ENCODE results near the gene SLC39A3.

Gene SLC39A3

DNA sequence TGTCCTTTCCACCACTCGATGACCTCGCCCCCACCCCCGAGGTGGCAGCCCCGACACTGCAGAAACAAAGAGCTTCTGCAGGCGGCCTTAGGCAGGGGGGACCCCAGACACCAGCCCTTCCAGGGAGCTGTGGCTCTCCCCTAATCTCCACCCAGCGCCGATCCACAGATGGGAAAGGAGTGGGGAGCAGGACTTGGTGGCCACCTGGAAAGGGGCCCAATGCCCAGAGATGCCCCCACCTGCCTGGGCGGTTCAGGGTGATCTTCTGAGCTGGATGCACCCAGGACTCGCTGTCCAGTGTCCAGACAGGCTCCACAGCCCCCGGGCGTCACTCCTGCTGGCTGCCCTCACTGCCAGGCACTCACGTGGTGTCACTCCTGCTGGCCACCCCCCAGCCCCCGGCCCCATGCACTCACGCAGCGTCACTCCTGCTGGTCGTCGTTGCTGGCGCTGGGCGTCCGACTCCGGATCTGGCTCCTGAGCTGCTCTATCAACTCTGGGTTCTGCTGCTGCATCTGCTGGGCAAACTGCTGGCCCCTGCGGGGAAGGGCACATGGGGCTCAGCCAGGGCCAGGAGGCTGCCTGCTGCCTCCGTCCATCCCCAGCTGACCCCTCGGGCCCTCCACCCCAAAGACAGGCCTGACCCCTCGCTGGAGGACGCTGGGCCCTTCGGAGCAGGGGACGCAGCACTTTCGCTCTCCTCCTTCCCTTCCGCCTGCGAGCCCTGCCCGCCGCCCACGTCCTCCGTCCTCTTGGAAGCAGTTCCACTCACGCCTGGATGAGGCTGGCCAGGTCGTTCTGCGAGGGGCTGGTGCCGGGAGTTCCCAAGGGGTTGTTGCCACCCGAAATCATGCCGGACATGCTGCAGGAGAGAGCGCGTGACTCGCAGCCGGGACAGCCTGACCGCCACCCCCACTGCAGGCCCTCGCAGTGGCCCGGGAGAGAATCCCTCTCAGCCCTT lies 17.4 kb upstream of the SLC39A3 start:
- H3K4me3 ChIP-seq (ENCODE audit: low read depth in 1 of 2, low read length in 2 of 2), result no peak overlapping the region
- no peaks in the 10 kb centered on the region for H3K4me1 ChIP-seq (ENCODE audit: control insufficient read depth in 1 of 2, insufficient read depth in 2 of 2, low read length in 2 of 2)
- peaks cover 31 to 76% of the 10 kb centered on the region in 2 donors for H3K36me3 ChIP-seq (ENCODE audit: control insufficient read depth in 1 of 2, insufficient read depth in 2 of 2, low read length in 2 of 2)
- no peaks in the 10 kb centered on the region for H3K27me3 ChIP-seq (ENCODE audit: low read depth, low read length)
- no peaks in the 10 kb centered on the region for H3K9me3 ChIP-seq (ENCODE audit: control insufficient read depth in 1 of 2, low read length in 2 of 2)
- no peak overlapping the region for H3K27ac ChIP-seq (ENCODE audit: low read length)

DNA sequence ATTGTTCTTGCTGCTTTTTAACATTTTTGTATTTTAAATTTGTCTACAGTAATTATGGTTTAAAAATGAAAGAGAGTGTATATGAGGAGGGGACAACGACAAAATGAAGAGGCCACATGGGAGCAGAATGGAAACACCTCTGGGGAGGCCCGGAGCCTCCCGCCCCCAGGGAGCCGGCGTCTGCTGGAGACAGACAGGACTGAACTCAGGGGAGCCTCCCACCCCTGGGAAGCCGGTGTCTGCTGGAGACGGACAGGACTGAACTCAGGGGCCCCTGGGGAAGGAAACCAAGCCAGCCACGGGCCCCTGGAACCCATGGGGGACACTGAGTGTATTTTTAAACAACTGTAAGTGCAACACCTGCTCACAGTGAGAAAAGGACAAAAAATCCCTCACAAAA lies 16.7 kb upstream of the SLC39A3 start:
- H3K27me3 ChIP-seq (ENCODE audit: low read depth, low read length), result no peaks in the 10 kb centered on the region
- peaks cover 31 to 68% of the 10 kb centered on the region in 2 donors for H3K36me3 ChIP-seq (ENCODE audit: control insufficient read depth in 1 of 2, insufficient read depth in 2 of 2, low read length in 2 of 2)
- H3K4me3 ChIP-seq (ENCODE audit: low read depth in 1 of 2, low read length in 2 of 2), result no peak overlapping the region
- H3K9me3 ChIP-seq (ENCODE audit: control insufficient read depth in 1 of 2, low read length in 2 of 2), result no peaks in the 10 kb centered on the region
- no peak overlapping the region for H3K27ac ChIP-seq (ENCODE audit: low read length)
- no peaks in the 10 kb centered on the region for H3K4me1 ChIP-seq (ENCODE audit: control insufficient read depth in 1 of 2, insufficient read depth in 2 of 2, low read length in 2 of 2)

DNA sequence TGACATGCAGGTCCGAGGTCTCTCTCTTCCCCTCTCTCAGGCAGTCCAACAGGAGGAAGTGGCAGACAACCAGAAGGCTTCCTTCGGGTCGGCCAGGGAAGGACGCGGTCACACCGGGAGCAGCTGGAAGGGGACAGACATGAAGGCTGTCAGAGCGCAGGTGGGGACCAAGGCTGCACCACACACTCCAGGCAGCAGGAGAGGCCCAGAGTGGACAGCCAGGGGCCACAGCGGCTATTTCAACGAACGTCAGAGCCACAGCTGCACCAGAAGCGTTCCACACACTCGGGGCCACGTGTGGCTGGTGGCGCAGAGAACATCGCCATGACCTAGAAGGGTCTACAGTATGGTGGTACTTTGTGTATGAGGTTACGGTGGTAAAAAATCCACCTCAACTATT lies 16.0 kb upstream of the SLC39A3 start:
- H3K36me3 ChIP-seq (ENCODE audit: control insufficient read depth in 1 of 2, insufficient read depth in 2 of 2, low read length in 2 of 2), result peaks cover 25 to 62% of the 10 kb centered on the region in 2 donors

DNA sequence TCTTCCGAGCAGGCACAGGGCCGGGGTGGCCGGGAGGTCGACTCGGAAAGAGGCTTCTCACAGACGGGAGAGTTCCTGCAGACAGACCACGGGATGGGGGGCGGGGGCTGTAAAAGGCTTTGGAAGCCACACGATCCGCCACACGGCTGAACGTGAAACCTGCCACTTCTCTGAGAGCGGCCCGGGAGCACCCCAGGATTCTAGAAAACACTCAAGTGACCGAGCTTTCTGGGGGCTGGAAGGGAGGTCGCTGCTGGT lies 15.6 kb upstream of the SLC39A3 start:
- H3K9me3 ChIP-seq (ENCODE audit: control insufficient read depth in 1 of 2, low read length in 2 of 2), result no peaks in the 10 kb centered on the region
- H3K4me3 ChIP-seq (ENCODE audit: low read depth in 1 of 2, low read length in 2 of 2), result no peak overlapping the region
- no peak overlapping the region for H3K27ac ChIP-seq (ENCODE audit: low read length)
- H3K4me1 ChIP-seq (ENCODE audit: control insufficient read depth in 1 of 2, insufficient read depth in 2 of 2, low read length in 2 of 2), result no peaks in the 10 kb centered on the region
- H3K36me3 ChIP-seq (ENCODE audit: control insufficient read depth in 1 of 2, insufficient read depth in 2 of 2, low read length in 2 of 2), result peaks cover 21 to 57% of the 10 kb centered on the region in 2 donors
- no peaks in the 10 kb centered on the region for H3K27me3 ChIP-seq (ENCODE audit: low read depth, low read length)

More for the DNA sequence above, 16.0 kb upstream of the SLC39A3 start:
- H3K27me3 ChIP-seq (ENCODE audit: low read depth, low read length), result no peaks in the 10 kb centered on the region
- no peak overlapping the region for H3K4me3 ChIP-seq (ENCODE audit: low read depth in 1 of 2, low read length in 2 of 2)
- no peak overlapping the region for H3K27ac ChIP-seq (ENCODE audit: low read length)
- H3K4me1 ChIP-seq (ENCODE audit: control insufficient read depth in 1 of 2, insufficient read depth in 2 of 2, low read length in 2 of 2), result no peaks in the 10 kb centered on the region
- no peaks in the 10 kb centered on the region for H3K9me3 ChIP-seq (ENCODE audit: control insufficient read depth in 1 of 2, low read length in 2 of 2)

DNA sequence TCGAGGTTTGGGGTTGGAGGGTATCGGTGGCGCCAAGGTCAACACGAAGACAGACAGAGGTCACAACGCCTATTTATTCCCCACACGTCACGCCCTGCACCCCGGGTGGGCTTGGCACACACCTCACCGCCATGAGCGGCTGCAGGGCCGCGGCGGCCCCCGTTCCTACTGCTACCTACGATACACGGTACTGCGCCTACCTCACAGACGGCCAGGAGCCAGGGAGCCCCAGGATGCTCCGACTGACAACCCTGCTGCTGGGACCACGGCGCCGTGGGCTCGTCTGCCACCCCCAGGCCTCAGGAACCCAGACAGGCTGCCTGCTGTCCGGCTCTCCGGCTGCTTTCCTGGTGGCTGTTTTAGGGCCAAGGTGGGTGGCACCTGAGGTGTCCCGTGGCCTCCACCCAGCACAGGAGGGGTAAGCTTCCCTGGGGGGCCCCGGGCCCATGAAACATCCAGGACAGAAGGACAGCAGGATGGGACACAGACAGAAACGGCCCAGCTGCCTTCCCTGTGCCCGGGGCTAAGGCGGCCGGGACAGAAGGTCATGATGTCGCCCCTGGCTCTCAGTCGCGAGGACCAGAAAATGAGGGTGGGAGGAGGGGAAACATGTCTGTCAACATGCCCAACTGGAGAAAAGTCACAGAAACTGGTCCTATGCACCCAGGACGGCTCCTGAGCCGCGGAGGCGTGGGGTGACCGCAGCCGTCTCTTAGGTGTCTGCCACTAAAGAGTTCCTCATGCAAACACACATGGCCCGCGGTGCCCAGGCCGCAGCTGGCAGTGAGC lies 15.0 kb upstream of the SLC39A3 start:
- no peaks in the 10 kb centered on the region for H3K27me3 ChIP-seq (ENCODE audit: low read depth, low read length)
- H3K4me3 ChIP-seq (ENCODE audit: low read depth in 1 of 2, low read length in 2 of 2), result no peak overlapping the region
- peaks cover 21 to 57% of the 10 kb centered on the region in 2 donors for H3K36me3 ChIP-seq (ENCODE audit: control insufficient read depth in 1 of 2, insufficient read depth in 2 of 2, low read length in 2 of 2)
- no peak overlapping the region for H3K27ac ChIP-seq (ENCODE audit: low read length)
- no peaks in the 10 kb centered on the region for H3K9me3 ChIP-seq (ENCODE audit: control insufficient read depth in 1 of 2, low read length in 2 of 2)
- no peaks in the 10 kb centered on the region for H3K4me1 ChIP-seq (ENCODE audit: control insufficient read depth in 1 of 2, insufficient read depth in 2 of 2, low read length in 2 of 2)

- Histone ChIP-seq H3K9me3 (ENCODE audit: control insufficient read depth in 1 of 2, low read length in 2 of 2) (no peaks in the 10 kb centered on the region), H3K4me1 (ENCODE audit: control insufficient read depth in 1 of 2, insufficient read depth in 2 of 2, low read length in 2 of 2) (peaks cover 0 to 3% of the 10 kb centered on the region in 2 donors), H3K36me3 (ENCODE audit: control insufficient read depth in 1 of 2, insufficient read depth in 2 of 2, low read length in 2 of 2) (peaks cover 14 to 25% of the 10 kb centered on the region in 2 donors), H3K27me3 (ENCODE audit: low read depth, low read length) (no peaks in the 10 kb centered on the region), H3K4me3 (ENCODE audit: low read depth in 1 of 2, low read length in 2 of 2) (no peak overlapping the region), H3K27ac (ENCODE audit: low read length) (no peak overlapping the region)
These were observed 11.6 kb upstream of the SLC39A3 start for GRCh38 chr19:2751438-2751830.

DNA sequence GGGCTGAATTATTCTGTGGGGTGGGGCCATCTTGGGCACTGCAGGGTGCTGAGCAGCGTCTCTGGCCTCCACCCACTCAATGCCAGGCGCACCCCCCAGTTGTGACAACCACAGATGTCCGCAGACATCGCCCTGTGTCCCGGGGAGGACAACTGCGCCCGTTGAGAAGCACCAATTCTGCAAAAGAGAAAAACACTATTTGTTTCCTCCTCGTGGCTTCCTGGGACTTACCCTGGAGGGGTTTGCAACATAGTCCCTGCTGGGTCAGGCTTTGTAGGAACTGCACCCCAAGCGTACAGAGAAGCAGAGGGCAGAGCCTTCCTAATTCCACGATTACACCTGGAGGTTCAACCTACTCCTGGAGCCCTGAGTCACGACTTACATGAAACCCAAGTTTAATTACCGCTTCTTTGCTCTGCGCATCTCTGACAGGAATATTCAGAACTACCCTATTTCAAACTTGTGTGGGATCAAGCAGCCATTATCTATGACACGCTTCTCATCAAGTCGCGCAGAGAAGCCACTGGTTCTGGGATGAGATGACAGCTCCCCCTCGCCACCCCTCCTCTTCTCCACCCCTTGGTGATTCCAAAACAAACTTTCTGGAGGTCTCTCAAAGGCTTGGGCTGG lies 11.1 kb upstream of the SLC39A3 start:
- H3K9me3 ChIP-seq (ENCODE audit: control insufficient read depth in 1 of 2, low read length in 2 of 2), result no peaks in the 10 kb centered on the region
- H3K36me3 ChIP-seq (ENCODE audit: control insufficient read depth in 1 of 2, insufficient read depth in 2 of 2, low read length in 2 of 2), result peaks cover 13 to 23% of the 10 kb centered on the region in 2 donors
- H3K4me3 ChIP-seq (ENCODE audit: low read depth in 1 of 2, low read length in 2 of 2), result no peak overlapping the region
- H3K27me3 ChIP-seq (ENCODE audit: low read depth, low read length), result no peaks in the 10 kb centered on the region
- H3K27ac ChIP-seq (ENCODE audit: low read length), result no peak overlapping the region
- H3K4me1 ChIP-seq (ENCODE audit: control insufficient read depth in 1 of 2, insufficient read depth in 2 of 2, low read length in 2 of 2), result peaks cover 0 to 3% of the 10 kb centered on the region in 2 donors

GRCh38 chr19:2747349-2747748 lies 7.5 kb upstream of the SLC39A3 start:
- Histone ChIP-seq H3K27ac (ENCODE audit: low read length) (no peak overlapping the region), H3K36me3 (ENCODE audit: control insufficient read depth in 1 of 2, insufficient read depth in 2 of 2, low read length in 2 of 2) (no peaks in the 10 kb centered on the region)

DNA sequence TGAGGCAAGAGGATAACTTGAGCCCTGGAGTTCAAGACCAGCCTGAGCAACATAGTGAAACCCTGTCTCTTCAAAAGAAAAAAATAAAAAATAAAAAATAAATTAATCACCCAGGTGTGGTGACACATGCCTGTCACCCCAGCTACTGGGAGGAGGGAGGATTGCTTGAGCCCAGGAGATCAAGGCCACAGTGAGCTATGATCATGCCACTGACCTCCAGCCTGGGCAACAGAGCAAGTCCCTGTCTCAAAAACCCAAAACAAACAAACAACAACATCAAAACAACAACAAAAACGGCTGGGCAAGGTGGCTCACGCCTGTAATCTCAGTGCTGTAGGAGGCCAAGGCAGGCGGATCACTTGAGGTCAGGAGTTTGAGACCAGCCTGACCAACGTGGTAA lies 4.3 kb upstream of the SLC39A3 start:
- Histone ChIP-seq H3K36me3 (ENCODE audit: control insufficient read depth in 1 of 2, insufficient read depth in 2 of 2, low read length in 2 of 2) (no peaks in the 10 kb centered on the region), H3K27ac (ENCODE audit: low read length) (no peak overlapping the region), H3K4me3 (ENCODE audit: low read depth in 1 of 2, low read length in 2 of 2) (no peak overlapping the region), H3K4me1 (ENCODE audit: control insufficient read depth in 1 of 2, insufficient read depth in 2 of 2, low read length in 2 of 2) (peaks cover 0 to 7% of the 10 kb centered on the region in 2 donors), H3K27me3 (ENCODE audit: low read depth, low read length) (no peaks in the 10 kb centered on the region), H3K9me3 (ENCODE audit: control insufficient read depth in 1 of 2, low read length in 2 of 2) (no peaks in the 10 kb centered on the region)

More at GRCh38 chr19:2747349-2747748, 7.5 kb upstream of the SLC39A3 start:
- Histone ChIP-seq H3K4me3 (ENCODE audit: low read depth in 1 of 2, low read length in 2 of 2) (no peak overlapping the region), H3K9me3 (ENCODE audit: control insufficient read depth in 1 of 2, low read length in 2 of 2) (no peaks in the 10 kb centered on the region), H3K4me1 (ENCODE audit: control insufficient read depth in 1 of 2, insufficient read depth in 2 of 2, low read length in 2 of 2) (peaks cover 0 to 3% of the 10 kb centered on the region in 2 donors), H3K27me3 (ENCODE audit: low read depth, low read length) (no peaks in the 10 kb centered on the region)

- H3K9me3 ChIP-seq (ENCODE audit: control insufficient read depth in 1 of 2, low read length in 2 of 2), result no peaks in the 10 kb centered on the region
- H3K4me3 ChIP-seq (ENCODE audit: low read depth in 1 of 2, low read length in 2 of 2), result no peak overlapping the region
- H3K27me3 ChIP-seq (ENCODE audit: low read depth, low read length), result no peaks in the 10 kb centered on the region
- H3K27ac ChIP-seq (ENCODE audit: low read length), result no peak overlapping the region
- peaks cover 0 to 13% of the 10 kb centered on the region in 2 donors for H3K4me1 ChIP-seq (ENCODE audit: control insufficient read depth in 1 of 2, insufficient read depth in 2 of 2, low read length in 2 of 2)
- H3K36me3 ChIP-seq (ENCODE audit: control insufficient read depth in 1 of 2, insufficient read depth in 2 of 2, low read length in 2 of 2), result no peaks in the 10 kb centered on the region
These were observed 3.3 kb upstream of the SLC39A3 start for GRCh38 chr19:2743099-2743498.

GRCh38 chr19:2740314-2740656 lies 468 bp upstream of the SLC39A3 start:
- Histone ChIP-seq H3K36me3 (ENCODE audit: control insufficient read depth in 1 of 2, insufficient read depth in 2 of 2, low read length in 2 of 2) (peaks cover 0 to 19% of the 10 kb centered on the region in 2 donors), H3K9me3 (ENCODE audit: control insufficient read depth in 1 of 2, low read length in 2 of 2) (no peaks in the 10 kb centered on the region), H3K27ac (ENCODE audit: low read length) (no peak overlapping the region), H3K4me3 (ENCODE audit: low read depth in 1 of 2, low read length in 2 of 2) (peak overlapping the region in 1 of 2 donors; percentile 95), H3K4me1 (ENCODE audit: control insufficient read depth in 1 of 2, insufficient read depth in 2 of 2, low read length in 2 of 2) (peaks cover 0 to 13% of the 10 kb centered on the region in 2 donors), H3K27me3 (ENCODE audit: low read depth, low read length) (no peaks in the 10 kb centered on the region)

Measured in muscle layer of duodenum (tissue), 2 donors.